Panc1 (cell line): ENCODE data around the gene LITAFD.

Source experiments
- CTCF ChIP-seq: fragments of 450-650 bp; IDR thresholded peaks from 2 replicates; pipeline ENCODE4 v1.5.1; 2017; ENCODE audit warnings: mild to moderate bottlenecking
- POLR2AphosphoS5 ChIP-seq: IDR thresholded peaks from 2 replicates; pipeline ENCODE4 v1.6.1; 2012; ENCODE audit warnings: mild to moderate bottlenecking, low read depth, low read length, moderate library complexity
- REST ChIP-seq, 2 experiments: IDR thresholded peaks; 2 replicates each; pipeline ENCODE4 v1.6.1; 2011 to 2012; ENCODE audit warnings: low read depth in 2 of 2, control low read depth in 1 of 2, low read length in 1 of 2, mild to moderate bottlenecking in 1 of 2, moderate library complexity in 1 of 2; ENCODE audit not compliant: insufficient read depth in 1 of 2
- SIN3A ChIP-seq: IDR thresholded peaks from 2 replicates; pipeline ENCODE4 v1.6.1; 2012; ENCODE audit warnings: low read depth, mild to moderate bottlenecking, low read length, moderate library complexity, borderline replicate concordance; ENCODE audit not compliant: insufficient read depth

GRCh38 chr16:8882725-8883377 is 700 bp downstream of the LITAFD start:
- TF ChIP-seq POLR2AphosphoS5: no peak
- no peak for TF ChIP-seq CTCF
- no peak for TF ChIP-seq SIN3A
- no peak for TF ChIP-seq REST (IDR thresholded peaks at IDR 0.05; ENCODE audit: insufficient read depth in 1 of 2, low read depth in 2 of 2, low read length in 1 of 2)
